Stimulated activated CD4-positive, alpha-beta T cell treated with anti-CD3 and anti-CD28 coated beads, TNF-alpha, amount 100 ng/mL, for 1 hour (primary cell): ENCODE measurements around the gene ATP12A.
"Not testable (repeated sequence)": the region's sequence is repeated elsewhere in the genome, so short reads cannot be mapped to it uniquely, and the experiment has no call there.

Experiments
- DNase-seq, 3 donors: peaks; one replicate each; pipeline ENCODE4 v3.0.0-alpha.2; 2020; ENCODE audit warnings: low read depth in 3 of 3, low spot score in 1 of 3

ATP12A gene

DNA sequence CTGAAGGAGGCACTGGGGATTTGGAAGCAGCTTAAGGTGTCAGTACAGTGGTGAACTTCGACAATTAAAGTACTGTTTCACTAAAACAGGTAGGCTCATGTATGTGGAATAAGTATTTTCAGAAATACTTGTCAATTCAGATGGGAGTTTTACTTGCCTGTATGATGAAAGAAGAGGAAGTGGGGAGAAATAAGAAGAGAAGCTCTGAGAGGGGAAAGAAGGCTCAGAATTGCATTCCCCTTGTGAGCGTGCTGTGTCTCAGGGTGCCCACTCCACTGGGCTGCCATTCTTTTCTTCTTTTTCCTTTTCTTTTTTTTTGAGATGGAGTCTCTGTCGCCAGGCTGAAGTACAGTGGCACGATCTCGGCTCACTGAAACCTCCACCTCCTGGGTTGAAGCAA lies 45.2 kb downstream of the ATP12A start:
- no peak for DNase-seq

DNA sequence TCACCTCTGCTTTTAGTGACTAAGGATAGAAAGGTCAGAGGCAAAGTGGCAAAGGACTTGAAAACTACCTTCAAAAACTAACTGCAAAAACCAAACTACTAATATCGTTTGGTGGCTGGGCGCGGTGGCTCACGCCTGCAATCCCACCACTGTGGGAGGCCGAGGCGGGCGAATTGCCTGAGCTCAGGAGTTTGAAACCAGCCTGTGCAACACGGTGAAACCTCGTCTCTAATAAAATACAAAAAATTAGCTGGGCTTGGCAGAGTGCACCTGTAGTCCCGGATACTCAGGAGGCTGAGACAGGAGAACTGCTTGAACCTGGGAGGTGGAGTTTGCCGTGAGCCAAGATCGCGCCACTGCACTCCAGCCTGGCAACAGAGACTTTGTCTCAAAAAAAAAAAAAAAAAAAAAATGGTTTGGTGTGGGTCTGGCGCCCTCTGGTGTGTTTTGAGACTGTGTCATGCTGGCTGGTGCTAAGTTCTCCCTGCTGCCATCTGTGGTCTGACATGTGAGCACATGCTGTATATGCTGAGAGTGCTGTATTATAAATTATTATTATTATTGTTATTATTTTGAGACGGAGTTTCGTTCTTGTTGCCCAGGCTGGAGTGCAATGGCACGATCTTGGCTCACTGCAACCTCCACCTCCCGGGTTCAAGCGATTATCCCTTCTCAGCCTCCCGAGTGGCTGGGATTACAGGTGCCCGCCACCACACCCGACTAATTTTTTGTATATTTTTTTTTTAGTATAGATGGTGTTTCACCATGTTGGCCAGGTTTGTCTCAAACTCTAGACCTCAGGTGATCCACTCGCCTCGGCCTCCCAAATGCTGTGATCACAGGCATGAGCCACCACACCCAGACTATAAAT lies 47.8 kb downstream of the ATP12A start:
- DNase-seq, result peak; percentile 28 to 43 (median 40)

DNA sequence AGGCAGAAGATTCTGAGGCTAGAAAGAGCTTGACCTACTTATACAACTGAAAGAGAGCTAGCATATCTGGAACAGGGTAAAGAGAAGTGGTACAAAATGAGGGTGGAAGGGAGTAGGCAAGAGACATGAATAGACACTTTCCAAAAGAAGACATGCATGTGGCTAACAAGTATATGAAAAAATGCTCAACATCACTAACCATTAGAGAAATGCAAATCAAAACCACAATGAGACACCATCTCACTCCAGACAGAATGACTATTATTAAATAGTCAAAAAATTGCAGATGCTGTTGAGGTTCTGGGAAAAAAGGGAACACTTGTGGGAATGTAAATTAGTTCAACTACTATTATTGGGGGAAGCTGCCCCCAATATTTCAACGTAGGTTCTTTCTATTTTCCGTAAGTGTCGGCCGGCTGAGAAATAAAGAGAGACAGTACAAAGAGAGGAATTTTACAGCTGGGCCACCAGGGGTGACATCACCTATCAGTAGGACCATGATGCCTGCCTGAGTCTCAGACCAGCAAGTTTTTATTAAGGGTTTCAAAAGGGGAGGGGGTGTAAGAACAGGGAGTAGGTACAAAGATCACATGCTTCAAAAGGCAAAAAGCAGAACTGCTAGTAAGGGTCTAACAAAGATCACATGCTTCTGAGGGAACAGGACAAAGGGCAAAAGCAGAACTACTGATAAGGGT lies 50.8 kb downstream of the ATP12A start:
- DNase-seq, result not testable (repeated sequence)

- no peak for DNase-seq
These were observed 54.7 kb downstream of the ATP12A start for GRCh38 chr13:24734950-24735349.

- DNase-seq, result no peak
These were observed 56.8 kb downstream of the ATP12A start for GRCh38 chr13:24737042-24737441.

- no peak for DNase-seq
These were observed 58.2 kb downstream of the ATP12A start for GRCh38 chr13:24738366-24738847.

DNA sequence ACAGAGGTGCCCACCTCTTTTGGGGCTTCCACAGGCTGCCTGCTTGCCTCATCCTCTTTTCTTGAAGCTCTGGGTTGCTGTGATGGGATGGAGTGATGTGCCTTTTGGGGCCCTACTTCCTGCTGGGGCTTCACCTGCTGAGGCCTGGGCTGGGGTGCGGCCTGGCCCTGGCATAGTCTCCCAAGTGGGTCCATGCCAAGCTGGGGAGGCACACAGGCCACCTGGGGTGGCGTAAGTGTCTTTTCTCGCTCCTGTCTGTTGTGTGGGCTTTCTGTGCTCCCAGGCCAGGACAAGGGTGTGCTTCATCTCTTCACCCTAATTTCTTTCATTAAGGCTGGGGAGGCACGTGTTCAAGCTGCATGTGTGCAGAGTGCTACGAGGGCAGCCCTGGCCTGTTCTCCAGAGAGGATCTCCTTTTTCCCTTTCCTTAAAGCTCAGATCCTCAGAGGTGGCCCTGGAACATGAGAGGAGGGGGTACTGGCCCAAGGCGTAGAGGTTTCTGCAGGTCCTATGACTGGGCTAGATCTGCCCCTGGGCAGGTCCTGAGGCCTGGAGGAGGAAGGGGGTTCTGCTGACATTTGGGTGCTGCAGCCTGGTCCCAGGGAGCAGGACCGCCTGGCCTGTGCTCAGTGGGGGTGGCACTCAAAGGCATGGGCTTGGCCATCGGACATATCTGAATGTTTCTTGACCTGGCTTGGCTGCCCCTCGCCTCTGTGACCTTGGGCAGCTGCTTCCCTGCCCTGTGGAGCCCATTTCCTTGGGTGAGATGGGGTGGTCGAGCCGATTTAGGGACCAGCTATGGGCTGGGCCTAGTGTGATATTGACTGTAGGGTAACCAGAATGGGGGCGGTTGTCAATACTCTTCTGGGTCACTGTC lies 60.0 kb downstream of the ATP12A start:
- no peak for DNase-seq

- no peak for DNase-seq
These were observed 60.9 kb downstream of the ATP12A start for GRCh38 chr13:24741016-24741662.

- no peak for DNase-seq
These were observed 61.6 kb downstream of the ATP12A start for GRCh38 chr13:24741791-24742190.

- no peak for DNase-seq
These were observed 62.1 kb downstream of the ATP12A start for GRCh38 chr13:24742294-24742693.

DNA sequence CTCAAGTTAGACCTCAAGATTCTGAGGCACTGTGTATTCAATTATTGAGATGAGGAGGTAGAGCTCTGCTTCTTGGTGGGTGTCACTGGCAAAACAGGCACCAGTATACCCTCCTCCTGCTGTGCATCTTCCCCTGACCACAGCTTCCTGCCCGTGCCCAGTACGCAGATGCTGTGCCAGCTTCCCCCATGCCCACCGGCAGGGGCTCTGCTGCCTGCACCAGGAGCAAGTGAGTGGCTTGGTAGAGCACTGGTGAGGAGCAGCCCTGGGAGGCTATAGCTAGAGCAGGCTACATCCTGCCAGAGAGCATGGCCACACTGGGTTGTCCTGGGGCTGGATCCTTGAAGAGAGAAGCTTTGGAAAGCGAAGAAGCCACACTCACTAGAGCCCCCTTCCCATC lies 62.8 kb downstream of the ATP12A start:
- no peak for DNase-seq

DNA sequence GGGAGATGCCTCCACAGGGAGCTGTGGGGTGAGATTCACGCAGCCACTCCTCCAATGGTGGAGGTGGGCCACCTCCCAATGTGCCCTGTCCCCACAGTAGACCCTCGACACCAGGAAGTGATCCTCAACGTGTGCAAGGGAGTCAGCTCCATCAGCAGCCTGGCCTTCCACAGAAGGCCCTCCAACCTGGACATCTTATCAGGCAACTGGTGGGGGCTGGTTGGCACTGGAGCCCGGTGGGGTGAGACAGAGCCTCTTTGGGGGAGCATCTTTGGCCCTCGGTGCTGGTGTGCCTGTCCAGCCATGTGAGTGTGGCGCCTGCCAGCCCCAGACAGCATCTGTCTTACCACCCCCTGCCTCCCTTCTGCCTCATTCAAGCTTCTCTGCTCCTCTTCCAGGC lies 64.0 kb downstream of the ATP12A start:
- no peak for DNase-seq

- no peak for DNase-seq
These were observed 65.3 kb downstream of the ATP12A start for GRCh38 chr13:24745516-24745860.

- DNase-seq, result no peak
These were observed 65.8 kb downstream of the ATP12A start for GRCh38 chr13:24745861-24746617.

DNA sequence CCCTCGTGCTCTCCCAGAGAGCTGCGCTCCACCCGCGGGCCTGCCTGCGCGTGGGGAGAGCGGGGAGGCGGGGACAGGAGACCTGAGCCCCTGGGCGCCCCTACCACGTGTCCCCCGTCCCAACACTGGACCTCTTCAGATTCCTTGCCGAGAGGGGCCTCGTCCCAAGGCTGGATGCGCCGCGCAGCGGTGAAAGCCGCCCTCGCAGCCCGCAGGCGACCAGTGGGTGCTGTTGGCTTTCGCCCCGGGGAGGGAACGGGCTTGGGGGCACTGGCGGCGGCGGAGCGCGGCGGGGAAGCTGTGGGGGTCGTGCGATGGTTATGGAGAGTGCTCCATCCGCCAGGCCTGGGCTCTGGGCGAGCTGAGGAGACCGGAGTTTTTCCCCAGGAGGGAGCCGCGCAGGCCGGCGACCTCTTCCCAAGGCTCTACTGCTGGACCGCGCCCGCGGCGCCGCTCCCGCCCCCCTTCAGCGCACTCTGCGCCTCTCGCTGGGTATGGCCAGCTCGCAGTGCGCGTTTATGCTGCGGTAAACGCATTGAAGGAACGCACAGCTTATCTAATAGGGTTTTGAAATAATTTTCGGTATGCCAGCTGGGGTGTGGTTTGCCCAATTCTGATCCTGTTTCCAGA lies 66.5 kb downstream of the ATP12A start:
- DNase-seq, result no peak

DNA sequence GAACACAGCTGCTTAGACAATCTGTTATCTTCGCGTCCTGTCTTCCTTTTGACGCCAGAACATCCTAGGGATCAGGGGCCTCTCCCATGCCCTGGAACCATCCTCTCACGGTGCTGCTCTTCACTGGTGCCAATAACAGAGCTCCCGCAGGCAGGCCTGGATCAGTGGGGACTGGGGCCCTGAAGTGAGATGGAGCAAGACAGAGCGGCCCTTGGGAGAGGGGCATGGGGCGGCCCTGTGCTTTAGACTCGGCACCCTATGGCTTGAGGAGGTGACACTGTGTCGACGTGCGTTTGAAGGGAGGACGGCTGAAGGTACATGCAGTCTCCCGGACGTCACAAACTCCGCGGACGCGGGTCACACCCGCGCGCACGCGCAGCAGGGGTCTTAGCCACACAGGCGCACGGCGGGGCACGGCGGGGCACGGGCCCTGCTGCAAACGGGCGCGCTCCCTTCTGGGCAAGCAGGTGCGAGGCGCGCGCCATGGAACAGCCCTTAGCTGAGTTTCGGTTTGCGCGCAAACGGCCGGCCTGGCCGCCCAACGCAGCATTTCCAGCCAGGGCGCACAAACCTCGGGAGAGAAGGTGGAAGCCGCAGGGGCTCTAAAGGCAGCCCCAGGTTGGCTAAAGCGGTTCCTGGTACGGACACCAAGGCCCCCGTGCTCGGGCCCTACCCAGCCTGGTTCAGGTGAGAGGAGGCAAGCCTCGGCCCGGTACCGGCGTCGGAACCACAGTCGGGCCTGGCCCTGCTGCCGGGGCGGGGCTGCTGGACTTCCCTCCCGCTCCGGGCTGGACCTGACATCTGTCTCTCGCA lies 67.2 kb downstream of the ATP12A start:
- no peak for DNase-seq

- no peak for DNase-seq
These were observed 67.8 kb downstream of the ATP12A start for GRCh38 chr13:24748061-24748400.

- no peak for DNase-seq
These were observed 79.0 kb downstream of the ATP12A start for GRCh38 chr13:24759197-24759596.
